HG03378 (cell line): ENCODE measurements around the gene ADCY10.
"Not testable (repeated sequence)": the region's sequence is repeated elsewhere in the genome, so short reads cannot be mapped to it uniquely, and the experiment has no call there.

Source experiments
- ATAC-seq: cut with Tn5 transposase; IDR thresholded peaks from one replicate; pipeline ENCODE4 v1.9.1; 2021; ENCODE audit warnings: mild to moderate bottlenecking, moderate library complexity; ENCODE audit not compliant: unreplicated experiment

The ADCY10 gene

DNA sequence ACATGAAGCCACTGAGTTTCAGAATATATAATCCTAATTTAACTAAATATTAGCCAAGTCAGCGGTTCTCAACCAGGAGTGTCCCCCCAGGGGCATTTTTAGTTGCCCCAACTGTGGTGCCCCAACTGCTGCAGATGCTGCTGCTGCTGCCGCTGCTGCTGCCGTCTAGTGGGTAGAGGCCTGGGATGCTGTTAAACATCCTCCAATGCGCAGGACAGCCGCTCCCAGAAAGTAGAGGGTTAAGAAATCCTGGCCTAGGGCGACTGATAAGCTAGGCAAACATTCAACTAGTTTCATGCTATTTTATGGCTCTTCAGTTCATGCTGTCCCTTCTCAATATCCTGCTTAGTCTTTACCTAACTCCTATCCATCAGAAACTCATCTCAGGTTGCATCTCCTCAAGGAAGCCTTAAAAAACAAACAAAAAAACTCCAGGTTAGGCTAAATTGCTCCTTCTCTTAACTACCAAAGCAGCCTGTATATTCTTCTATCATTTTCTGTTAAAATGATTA, 12.6 kb upstream of the ADCY10 start:
- no peak for ATAC-seq

DNA sequence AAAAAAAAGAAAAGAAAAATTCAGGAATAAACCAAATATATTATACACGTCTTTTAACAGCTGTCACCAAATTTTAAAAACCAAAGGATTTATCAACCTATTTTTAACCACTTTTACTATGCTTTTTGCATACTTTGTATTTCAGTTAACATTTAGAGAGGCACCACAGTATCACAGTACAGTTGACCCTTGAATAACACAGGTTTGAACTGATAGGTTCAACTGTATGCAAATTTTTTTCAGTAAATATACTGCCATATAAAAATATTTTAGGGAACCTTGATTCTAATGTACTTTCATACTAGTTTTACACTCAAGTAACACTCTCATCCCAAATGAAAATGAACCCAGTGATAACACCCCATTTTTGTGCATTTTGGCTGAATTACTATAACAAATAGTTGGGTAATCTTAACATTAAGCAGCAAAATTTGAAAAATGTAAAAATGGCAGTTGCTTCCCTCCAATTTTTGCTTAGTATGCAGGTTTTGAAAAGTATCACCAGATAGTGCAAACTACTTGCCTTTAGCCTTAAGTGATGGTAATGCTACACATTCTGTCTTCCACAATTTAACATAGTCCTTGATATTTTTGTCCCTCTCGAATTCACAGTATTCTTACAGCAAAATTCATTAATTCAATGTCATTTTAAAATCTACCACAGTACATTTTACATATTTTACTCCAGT, 10.8 kb upstream of the ADCY10 start:
- no peak for ATAC-seq

DNA sequence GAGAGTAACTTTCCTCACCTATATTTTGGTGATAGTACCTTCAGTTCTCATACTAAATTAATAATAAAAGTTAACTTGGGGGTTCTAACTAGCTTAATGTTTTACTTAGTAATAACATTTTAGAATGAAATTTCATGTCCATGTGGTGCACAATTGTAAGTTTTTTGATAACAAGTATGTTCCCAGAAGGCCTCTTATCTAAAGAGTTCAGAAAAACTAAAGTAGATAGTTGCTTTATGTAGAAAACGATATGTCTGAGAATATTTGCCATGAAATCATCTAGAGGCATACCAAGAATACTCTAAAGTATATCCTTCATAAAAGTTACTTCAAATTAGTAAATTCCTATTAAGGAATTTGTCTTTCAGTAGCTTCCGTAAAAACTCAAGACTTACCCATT, 10.2 kb upstream of the ADCY10 start:
- no peak for ATAC-seq

DNA sequence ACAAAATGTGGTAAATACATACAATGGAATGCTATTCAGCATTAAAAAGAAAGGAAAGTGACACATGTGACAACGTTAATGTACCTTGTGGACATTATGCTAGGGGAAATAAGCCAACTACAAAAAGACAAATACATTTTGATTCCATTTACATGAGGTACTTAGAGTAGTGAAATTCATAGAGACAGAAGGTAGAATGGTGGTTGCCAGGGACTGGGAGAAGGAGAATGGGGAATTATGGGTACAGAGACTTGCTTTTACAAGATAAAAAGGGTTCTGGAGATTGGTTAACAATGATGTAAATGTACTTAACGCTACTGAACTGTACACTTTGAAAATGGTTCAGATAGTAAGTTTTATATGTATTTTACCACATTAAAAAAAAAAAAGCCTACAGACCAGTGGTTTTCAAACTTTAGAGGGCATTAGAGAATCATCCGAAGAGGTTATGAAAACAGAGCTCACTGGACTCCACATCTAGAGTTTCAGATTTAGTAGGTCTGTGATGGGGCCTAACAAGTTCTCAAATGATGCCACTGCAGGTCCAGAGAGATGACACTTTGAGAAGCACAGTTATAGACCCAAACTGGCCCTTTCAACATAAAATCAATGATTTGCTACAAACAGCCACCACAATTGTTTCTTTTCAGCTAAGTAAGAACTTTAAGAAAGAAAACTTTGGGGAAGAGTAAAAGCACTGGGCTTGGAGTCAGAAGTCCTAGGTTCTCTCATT, 9.6 kb upstream of the ADCY10 start:
- no peak for ATAC-seq

DNA sequence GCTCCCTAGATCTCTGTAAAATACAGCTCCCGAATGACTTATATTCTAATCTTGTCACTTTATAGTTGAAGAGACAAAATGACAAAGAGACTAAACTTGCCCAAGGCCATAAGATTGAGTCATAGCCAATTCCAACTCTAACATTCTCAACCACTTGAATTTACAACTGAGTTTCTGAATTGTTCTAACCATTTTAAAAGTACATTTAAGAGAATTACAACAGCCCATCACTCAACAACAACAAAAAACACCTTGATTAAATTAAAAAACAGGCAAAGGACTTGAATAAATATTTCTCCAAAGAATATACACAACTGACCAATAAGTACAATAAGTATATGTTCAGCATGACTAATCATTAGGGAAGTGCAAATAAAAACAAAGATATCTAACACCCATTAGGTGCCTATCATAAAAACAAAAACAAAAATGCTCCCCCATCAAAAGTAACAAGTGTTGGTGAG, 8.7 kb upstream of the ADCY10 start:
- ATAC-seq: no peak

DNA sequence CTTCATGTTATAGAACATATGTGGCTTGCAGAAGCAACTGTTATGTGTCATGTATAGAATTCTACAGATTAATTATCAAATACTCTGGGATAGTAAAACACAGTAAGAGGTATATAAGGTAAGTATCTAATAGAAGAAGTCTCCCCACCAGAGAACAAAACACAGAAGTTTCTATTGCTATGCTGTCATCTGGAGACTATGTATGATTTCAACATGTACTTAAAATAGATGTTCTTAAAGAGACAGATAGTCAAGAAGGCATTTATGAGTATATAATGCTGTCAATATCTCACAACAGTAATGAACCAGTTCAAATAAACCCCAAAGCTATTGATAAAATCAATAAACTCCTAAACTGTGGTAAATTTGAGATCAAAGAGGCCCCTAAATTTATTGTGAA, 8.1 kb upstream of the ADCY10 start:
- no peak for ATAC-seq

DNA sequence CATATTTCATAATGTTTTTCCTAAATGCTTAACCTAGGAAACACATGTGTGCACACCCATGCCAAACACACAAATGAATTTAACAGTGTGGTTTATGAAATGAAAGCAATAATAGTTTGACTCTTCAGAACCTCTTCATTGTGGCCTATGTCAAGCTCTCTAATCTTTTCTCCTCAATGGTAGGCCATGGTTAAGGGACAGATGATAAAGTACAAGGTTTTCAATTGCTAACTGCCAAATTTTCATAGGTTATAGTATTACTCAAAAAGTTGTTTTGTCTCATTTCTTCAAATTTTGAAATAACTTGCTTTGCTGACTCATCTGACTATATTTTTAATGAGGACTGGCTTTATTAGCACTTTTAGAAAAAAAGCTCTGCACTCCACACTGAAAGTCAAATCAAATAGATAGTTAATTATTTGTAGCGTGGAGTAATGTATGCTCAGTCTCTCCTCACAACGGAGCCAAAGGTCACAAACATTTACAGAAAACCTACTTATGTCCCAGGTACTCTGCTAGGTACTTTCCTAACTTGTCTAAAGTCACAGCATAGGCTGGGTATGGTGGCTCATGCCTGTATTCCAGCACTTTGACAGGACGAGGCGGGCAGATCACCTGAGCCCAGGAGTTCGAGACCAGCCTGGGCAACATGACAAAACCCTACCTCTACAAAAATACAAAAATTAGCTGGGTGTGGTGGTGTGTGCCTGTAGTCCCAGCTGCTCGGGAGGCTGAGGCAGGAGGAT, 3.0 kb upstream of the ADCY10 start:
- no peak for ATAC-seq

DNA sequence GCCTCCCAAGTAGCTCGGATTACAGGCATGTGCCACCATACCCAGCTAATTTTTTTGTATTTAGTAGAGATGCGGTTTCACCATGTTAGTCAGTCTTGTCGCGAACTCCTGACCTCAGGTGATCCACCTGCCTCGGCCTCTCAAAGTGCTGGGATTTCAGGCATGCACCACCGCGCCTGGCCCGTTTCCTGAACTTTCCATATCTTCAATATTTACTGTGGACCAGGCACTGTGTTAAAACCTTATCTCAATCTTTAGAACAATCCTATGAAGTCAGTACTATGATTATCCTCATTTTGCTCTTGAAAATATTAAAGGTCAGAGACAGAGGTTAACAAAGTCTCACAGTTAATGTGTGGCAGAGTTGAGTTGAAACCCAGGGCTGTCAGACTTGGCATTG, 1.6 kb upstream of the ADCY10 start:
- no peak for ATAC-seq

DNA sequence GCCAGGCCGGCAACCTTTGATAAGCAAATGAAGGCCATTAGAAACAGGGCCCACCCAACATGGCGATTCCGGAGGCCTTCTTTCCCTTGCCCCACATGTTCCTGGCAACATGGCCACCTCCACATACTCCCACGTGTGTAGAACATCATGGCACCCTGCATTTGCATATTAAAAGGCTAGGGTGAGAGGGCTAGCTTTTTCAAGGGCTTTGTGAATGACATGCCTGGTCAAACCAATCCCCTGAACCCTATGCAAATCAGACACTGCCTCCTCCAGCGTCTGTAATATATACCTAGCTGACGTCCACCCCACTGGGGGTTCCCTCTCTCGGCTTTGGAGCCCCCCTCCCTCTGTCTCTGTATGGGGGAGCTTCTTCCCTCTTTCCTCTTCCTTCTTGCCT, 1.6 kb downstream of the ADCY10 start:
- ATAC-seq: no peak

DNA sequence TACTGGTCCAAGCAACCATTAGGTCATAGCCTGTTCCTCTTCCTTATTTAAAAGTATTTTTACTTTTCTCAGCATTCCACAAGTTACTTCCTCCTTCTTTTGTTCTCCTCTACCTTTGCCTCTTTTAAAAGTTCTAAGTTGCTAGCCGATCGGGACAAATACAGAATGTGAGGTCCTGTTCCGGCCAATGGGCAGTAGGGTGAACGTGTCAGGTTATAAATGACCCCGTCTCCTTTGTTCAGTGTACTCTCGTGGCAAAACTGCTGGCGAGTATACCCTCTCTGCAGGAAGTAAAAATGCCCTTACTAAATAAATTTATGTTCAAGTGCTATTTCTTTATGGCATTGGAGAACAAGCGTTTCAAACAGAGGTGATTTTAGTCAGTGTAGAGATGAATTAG, 2.5 kb downstream of the ADCY10 start:
- ATAC-seq: no peak

DNA sequence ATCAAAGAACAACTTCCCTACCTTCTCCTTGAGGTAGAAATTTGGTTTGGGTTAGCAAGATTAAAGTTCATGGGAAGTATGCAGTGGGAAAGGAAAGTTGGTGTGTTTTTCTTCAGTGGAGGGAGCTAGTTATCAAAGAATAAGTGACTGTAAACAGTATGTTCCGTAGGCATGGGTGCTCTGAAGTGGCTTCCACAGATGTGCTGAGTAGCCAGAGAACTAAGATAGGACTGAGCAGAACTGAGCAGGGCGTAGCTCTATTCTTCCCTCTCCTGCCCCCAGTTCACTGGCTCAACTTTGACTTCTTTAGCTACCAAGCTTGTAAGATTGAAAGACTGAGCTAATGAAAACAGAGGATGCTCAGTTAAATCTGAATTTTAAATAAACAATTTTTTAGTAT, 3.4 kb downstream of the ADCY10 start:
- ATAC-seq: no peak

DNA sequence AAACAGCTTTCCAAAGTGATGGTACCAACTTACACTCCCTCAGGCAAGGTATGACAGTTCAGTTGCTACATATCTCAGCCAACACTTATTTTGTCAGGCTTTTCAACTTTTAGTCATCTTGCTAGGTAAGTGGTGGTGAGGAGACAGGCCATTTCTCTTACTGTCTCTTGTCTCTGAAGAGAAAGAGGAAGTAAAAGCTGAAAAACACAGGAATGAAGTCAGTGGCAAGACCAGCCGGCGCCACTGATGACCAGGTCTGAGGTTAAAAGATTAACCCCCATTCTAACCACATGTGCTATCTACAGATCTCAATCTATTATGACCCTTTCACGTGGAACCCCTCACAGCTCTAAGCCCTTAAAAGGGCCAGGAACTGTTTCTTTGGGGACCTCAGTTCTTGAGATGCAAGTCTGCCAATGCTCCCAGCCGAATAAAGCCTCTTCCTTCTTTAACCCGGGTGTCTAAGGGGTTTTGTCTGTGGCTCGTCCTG, 4.2 kb downstream of the ADCY10 start:
- ATAC-seq: no peak

DNA sequence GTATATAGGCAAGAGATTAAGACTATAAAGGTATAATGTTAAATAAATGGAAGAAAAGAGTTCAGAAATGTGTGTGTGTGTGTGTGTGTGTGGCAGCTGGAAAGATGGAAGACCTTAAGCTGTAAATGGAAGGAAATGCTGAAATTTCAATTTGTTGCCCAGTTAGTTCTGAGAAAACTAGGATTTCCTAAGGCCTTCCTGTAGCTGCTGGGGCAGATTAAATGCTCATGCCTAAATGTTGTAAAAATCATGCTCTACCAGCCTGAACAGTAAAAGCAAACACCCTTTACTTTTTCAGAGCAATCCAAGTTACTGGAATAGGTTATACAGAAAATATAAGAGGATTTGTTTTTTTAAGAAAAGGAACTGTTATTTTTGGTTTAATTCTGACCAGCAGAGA, 8.3 kb downstream of the ADCY10 start:
- no peak for ATAC-seq

DNA sequence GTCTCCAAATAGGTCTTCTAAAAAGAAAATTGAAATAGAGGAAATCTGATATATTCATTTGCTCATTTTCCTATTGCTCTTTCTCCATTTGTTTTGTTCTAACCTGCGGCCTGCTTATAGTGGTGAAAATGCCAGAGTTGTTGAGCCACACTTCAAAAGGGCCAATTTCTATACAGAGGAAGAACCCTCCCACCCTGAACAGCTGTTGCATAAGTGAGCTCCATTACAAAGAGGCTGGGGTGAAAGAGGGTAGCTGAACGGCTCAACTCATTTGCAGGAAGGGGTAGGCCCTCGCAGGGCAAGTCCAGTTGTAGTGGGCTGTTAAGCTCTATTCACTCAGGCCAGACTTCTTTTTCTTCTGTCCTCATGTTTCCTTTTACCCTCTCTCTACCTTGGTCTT, 8.8 kb downstream of the ADCY10 start:
- no peak for ATAC-seq

DNA sequence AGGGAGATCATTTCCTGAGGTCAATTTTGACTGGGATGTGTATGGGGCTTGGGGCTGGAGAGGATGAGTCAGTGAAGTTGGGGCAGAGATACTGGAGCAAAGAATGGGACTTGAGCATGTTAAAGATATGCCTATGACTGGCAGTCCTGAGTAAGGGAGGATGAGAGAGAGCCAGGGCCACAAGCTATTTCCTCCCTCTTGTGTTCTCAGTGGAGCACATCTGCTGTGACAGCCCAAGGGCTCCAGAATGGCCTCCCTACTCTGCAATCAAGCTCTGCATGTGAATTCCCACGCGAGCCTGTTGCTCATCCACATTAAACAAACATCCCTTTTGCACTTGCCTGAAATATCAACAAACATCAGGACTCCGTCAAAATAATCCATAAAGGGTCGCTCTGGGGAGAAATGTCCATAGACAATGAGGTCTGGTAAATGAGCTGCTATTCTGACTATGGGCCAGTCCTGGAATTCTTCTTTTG, 9.2 kb downstream of the ADCY10 start:
- no peak for ATAC-seq

DNA sequence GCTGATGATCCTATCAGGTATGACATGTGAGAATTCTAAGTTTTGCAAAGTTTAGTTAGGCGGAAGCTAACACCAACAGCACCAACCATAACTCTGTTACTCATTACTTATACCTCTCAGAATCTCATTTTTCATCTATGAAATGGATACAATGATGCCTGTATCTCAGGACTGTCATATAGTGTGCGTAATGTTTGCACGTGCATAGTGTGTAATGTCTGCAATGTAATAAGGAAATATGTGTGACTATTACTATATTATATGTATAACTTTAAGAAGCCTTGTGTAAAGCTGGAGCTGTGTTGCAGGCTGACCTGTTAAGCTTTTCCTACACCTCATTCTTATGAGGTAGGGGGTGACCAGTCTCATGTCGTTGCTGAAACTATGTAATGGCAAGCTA, 13.0 kb downstream of the ADCY10 start:
- ATAC-seq: no peak

DNA sequence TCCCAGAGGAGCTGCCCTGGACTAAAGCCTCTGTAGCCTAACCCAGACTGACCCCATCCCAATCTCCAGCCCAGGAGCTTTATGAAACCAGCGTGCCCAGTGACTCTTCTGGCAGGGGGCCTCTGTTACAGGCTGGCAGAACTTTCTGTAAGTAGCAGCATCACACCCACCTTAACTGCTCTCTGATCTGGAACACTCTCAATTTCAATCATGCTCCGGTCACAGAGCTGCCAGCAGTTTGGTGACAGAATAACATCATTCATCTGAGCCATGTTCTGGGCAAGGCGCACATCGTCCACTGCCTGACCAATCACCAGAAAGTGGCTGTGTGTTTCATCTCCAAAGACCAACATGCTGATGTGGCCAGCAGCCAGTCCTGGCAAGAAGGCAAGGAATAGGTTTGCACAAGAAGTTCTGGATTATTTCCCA, 14.7 kb downstream of the ADCY10 start:
- ATAC-seq: peak; percentile 88

DNA sequence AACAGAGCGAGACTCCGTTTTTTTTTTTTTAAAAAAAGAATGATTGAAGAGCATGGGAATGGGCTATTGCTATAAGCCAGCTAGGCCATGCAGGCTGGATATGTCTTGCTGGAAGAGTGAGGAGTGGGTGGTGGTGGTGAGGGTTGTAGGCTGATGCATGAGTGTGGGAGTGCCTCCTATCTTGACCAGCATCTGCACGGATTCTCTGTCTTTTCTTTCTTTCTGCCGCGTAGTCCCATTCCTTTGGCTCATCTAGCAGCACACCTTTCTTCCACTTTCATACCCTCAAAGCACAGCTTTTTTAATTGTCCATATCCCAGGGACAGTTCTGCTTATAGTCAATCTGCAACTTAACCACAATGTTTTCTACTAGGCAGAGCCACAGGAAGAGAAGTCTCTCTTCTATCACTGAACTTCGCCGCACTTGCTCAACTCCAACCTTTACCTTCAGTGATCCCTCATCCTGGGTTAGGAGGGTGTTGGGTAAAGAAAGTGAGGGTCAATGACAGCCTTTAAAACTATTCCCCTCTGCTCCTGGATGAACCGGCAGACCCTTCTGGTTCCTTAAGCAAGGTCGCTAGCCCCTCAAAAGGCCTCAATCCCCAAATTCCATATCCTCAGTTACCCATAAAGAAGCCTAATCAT, 15.2 kb downstream of the ADCY10 start:
- no peak for ATAC-seq

DNA sequence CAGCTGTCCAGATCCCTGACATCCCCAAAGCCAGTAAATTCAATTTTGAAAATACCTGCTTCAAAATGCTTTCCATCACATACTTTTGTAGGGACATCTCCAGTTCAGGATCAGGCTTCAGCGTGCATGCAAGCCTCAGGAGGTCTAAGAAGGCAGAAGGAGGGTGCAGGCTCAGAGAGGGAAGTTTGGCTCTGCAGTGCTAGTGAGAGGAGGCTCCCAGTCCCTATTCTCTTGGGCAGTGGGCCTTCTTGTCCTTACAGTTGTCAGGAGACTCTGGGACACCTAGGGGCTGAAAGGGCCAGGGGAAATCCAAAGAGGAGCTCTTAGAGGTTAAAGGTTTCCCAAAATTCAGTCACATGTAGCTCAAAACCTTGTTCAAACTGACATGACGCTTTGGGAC, 20.1 kb downstream of the ADCY10 start:
- ATAC-seq: no peak

DNA sequence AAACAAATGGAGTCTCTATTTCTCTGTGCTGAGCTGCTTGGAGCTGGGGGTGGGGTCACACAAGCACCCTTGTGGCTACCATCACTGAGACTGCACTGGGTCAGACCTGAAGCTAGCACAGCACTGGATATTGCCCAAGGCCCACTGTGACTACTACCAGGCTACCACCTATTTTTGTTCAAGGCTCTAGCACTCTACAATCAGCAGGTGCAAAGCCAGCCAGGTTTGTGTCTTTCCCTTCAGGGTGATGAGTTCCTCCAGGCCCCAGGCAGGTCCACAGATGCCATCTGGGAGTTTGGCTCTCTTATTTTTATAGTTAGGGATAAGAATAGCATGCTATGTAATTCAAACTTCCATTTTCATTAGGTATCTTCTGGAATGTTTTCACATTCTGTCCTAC, 23.5 kb downstream of the ADCY10 start:
- no peak for ATAC-seq

DNA sequence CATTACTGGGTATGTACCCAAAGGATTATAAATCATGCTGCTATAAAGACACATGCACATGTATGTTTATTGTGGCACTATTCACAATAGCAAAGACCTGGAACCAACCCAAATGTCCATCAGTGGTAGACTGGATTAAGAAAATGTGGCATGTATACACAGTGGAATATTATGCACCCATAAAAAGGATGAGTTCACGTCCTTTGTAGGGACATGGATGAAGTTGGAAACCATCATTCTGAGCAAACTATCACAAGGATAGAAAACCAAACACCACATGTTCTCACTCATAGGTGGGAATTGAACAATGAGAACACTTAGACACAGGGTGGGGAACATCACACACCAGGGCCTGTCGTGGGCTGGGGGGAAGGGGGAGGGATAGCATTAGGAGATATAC, 26.7 kb downstream of the ADCY10 start:
- not testable (repeated sequence) for ATAC-seq
